ENCODE data around the gene SRMS.

Gene SRMS

DNA sequence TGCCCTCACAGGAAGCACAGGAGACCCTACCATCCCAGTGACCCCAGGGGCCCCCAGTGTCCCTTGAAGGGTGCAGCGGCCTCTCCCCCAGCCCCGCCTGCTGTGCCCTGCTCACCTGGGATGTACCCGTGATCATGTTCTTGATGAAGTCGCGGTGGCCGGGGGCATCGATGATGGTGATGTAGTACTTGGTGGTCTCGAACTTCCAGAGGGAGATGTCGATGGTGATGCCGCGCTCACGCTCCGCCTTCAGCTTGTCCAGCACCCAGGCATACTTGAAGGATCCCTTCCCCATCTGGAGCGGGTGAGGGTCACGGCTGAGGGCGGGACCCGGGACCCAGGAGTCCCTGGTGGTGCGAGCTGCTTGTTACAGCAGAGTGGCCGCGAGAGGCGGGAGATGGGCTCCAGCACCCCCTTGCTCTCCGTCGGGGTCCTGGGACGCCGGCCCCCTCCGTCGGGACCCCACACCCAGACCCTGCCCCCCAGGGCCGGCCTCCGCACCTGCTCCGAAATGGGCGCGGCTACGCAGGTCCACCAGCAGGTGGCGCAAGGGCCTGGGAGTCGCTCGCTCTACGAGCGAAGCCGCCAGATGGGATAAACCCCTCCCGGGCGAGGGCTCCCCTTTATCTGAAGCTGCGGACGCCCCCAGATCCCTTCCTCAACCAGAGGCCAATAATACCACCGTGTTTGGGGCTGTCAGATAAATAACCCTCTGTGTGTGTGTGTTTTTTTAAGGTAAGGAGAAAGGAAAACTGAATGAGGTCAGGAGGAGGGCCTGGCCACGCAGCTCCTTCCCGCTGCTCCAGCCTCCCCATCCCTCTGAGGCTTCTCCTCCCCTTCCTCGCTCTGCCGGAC, 51.6 kb downstream of the SRMS start:
- Histone ChIP-seq H3K9me3 (ENCODE audit: insufficient read depth, low read length) (no peaks in the 10 kb centered on the region), H3K9me2 (replicated peaks; ENCODE audit: insufficient read depth, low read length) (no peaks in the 10 kb centered on the region), H3K9ac (ENCODE audit: low read length) (no peak overlapping the region), H3K79me2 (ENCODE audit: insufficient read depth, low read length) (no peaks in the 10 kb centered on the region), H3F3A (ENCODE audit: insufficient read depth) (no peaks in the 10 kb centered on the region), H3K27ac (ENCODE audit: low read depth, low read length) (no peak overlapping the region), H3K27me3 (ENCODE audit: low read length) (no peaks in the 10 kb centered on the region), H2AFZ (ENCODE audit: low read depth, low read length, severe bottlenecking) (no peak overlapping the region), H4K20me1 (ENCODE audit: low read depth, low read length) (no peaks in the 10 kb centered on the region), H3K4me3 (ENCODE audit: insufficient read depth, low read length, poor library complexity, severe bottlenecking) (no peak overlapping the region), H3K36me3 (ENCODE audit: low read length) (no peaks in the 10 kb centered on the region), H3K4me2 (ENCODE audit: low read depth, low read length, poor library complexity, severe bottlenecking) (no peak overlapping the region)
- TF ChIP-seq EZH2phosphoT487 (conservative IDR thresholded peaks at IDR 0.05; ENCODE audit: low read length) (no peak), CTCF (IDR thresholded peaks at IDR 0.05; ENCODE audit: insufficient read depth, low read length, poor library complexity, severe bottlenecking) (peak; percentile 94)

GRCh38 chr20:63495167-63495720, 52.3 kb downstream of the SRMS start:
- Histone ChIP-seq H3K4me3 (ENCODE audit: insufficient read depth, low read length, poor library complexity, severe bottlenecking) (no peak overlapping the region), H3K27ac (ENCODE audit: low read depth, low read length) (no peak overlapping the region), H3K4me2 (ENCODE audit: low read depth, low read length, poor library complexity, severe bottlenecking) (no peak overlapping the region), H3F3A (ENCODE audit: insufficient read depth) (no peaks in the 10 kb centered on the region), H2AFZ (ENCODE audit: low read depth, low read length, severe bottlenecking) (no peak overlapping the region), H3K9ac (ENCODE audit: low read length) (no peak overlapping the region), H3K36me3 (ENCODE audit: low read length) (no peaks in the 10 kb centered on the region), H3K79me2 (ENCODE audit: insufficient read depth, low read length) (no peaks in the 10 kb centered on the region), H3K27me3 (ENCODE audit: low read length) (no peaks in the 10 kb centered on the region), H4K20me1 (ENCODE audit: low read depth, low read length) (no peaks in the 10 kb centered on the region), H3K9me3 (ENCODE audit: insufficient read depth, low read length) (no peaks in the 10 kb centered on the region), H3K9me2 (replicated peaks; ENCODE audit: insufficient read depth, low read length) (no peaks in the 10 kb centered on the region)
- TF ChIP-seq EZH2phosphoT487 (conservative IDR thresholded peaks at IDR 0.05; ENCODE audit: low read length) (no peak), CTCF (IDR thresholded peaks at IDR 0.05; ENCODE audit: insufficient read depth, low read length, poor library complexity, severe bottlenecking) (no peak)

- Histone ChIP-seq H3K9ac (ENCODE audit: low read length) (no peak overlapping the region), H2AFZ (ENCODE audit: low read depth, low read length, severe bottlenecking) (no peak overlapping the region), H3K4me2 (ENCODE audit: low read depth, low read length, poor library complexity, severe bottlenecking) (no peak overlapping the region), H3K27ac (ENCODE audit: low read depth, low read length) (no peak overlapping the region), H3K79me2 (ENCODE audit: insufficient read depth, low read length) (no peaks in the 10 kb centered on the region), H4K20me1 (ENCODE audit: low read depth, low read length) (no peaks in the 10 kb centered on the region), H3K27me3 (ENCODE audit: low read length) (no peaks in the 10 kb centered on the region), H3F3A (ENCODE audit: insufficient read depth) (no peaks in the 10 kb centered on the region), H3K36me3 (ENCODE audit: low read length) (no peaks in the 10 kb centered on the region), H3K4me3 (ENCODE audit: insufficient read depth, low read length, poor library complexity, severe bottlenecking) (no peak overlapping the region), H3K9me3 (ENCODE audit: insufficient read depth, low read length) (no peaks in the 10 kb centered on the region), H3K9me2 (replicated peaks; ENCODE audit: insufficient read depth, low read length) (no peaks in the 10 kb centered on the region)
- TF ChIP-seq EZH2phosphoT487 (conservative IDR thresholded peaks at IDR 0.05; ENCODE audit: low read length) (no peak), CTCF (IDR thresholded peaks at IDR 0.05; ENCODE audit: insufficient read depth, low read length, poor library complexity, severe bottlenecking) (no peak)
Measured at GRCh38 chr20:63494420-63495166, 53.0 kb downstream of the SRMS start.

Data from SU-DHL-6 (cell line).